ENCODE data around the gene POU2AF1.
"Not testable (repeated sequence)": the region's sequence is repeated elsewhere in the genome, so short reads cannot be mapped to it uniquely, and the experiment has no call there.

The POU2AF1 gene

DNA sequence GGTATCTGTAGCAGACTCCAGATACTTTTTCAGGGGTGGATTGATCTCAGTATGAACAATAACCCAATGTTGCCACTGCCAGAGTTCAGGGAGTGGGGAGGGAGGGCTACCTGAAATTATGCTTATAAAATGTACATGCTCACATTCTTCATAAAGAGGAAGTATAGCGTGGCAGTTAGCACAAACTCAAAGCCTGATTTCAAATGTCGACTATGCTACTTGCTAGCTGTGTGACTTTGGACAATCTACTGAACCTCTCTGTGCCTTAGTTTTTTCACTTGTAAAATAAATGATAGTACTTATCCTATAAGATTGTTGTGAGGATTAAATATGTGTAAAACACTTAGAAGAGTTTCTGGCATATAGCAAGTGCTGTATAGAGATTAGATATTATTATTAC, 26.5 kb upstream of the POU2AF1 start:
- DNase-seq (ENCODE audit: extremely low read depth, low read depth) = no peak
- TF ChIP-seq CTCF (IDR thresholded peaks at IDR 0.05; ENCODE audit: low read depth, low read length, missing control alignments) = no peak
- H3K4me3 ChIP-seq (replicated peaks; ENCODE audit: low read depth, low read length) = no peak overlapping the region

- no peak for DNase-seq (ENCODE audit: extremely low read depth, low read depth)
- TF ChIP-seq CTCF (IDR thresholded peaks at IDR 0.05; ENCODE audit: low read depth, low read length, missing control alignments) = no peak
- no peak overlapping the region for H3K4me3 ChIP-seq (replicated peaks; ENCODE audit: low read depth, low read length)
Measured at GRCh38 chr11:111403051-111403726, 24.1 kb upstream of the POU2AF1 start.

GRCh38 chr11:111402411-111402810, 23.3 kb upstream of the POU2AF1 start:
- H3K4me3 ChIP-seq (replicated peaks; ENCODE audit: low read depth, low read length) = no peak overlapping the region
- TF ChIP-seq CTCF (IDR thresholded peaks at IDR 0.05; ENCODE audit: low read depth, low read length, missing control alignments) = no peak
- no peak for DNase-seq (ENCODE audit: extremely low read depth, low read depth)

GRCh38 chr11:111401957-111402356, 22.9 kb upstream of the POU2AF1 start:
- H3K4me3 ChIP-seq (replicated peaks; ENCODE audit: low read depth, low read length) = not testable (repeated sequence)

DNA sequence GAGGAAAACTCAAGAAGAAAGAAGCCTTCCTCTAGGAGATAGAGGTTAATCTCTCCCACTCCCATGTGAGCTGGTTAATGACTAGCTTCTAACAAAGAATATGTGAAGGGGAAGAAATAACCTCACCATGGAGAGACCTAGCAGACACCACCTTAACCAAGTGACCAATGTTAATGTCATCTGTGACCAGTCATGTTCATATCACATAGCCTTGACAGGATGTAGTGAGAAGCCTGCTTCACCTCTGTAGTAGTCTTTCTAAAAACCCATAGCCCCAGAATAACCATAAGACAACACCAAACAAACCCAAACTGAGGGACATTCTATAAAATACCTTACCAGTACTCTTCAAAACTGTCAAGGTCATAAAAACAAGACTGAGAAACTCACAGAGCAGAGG, 21.5 kb upstream of the POU2AF1 start:
- no peak overlapping the region for H3K4me3 ChIP-seq (replicated peaks; ENCODE audit: low read depth, low read length)
- DNase-seq (ENCODE audit: extremely low read depth, low read depth) = no peak
- no peak for TF ChIP-seq CTCF (IDR thresholded peaks at IDR 0.05; ENCODE audit: low read depth, low read length, missing control alignments)

More at GRCh38 chr11:111401957-111402356, 22.9 kb upstream of the POU2AF1 start:
- DNase-seq (ENCODE audit: extremely low read depth, low read depth) = not testable (repeated sequence)

DNA sequence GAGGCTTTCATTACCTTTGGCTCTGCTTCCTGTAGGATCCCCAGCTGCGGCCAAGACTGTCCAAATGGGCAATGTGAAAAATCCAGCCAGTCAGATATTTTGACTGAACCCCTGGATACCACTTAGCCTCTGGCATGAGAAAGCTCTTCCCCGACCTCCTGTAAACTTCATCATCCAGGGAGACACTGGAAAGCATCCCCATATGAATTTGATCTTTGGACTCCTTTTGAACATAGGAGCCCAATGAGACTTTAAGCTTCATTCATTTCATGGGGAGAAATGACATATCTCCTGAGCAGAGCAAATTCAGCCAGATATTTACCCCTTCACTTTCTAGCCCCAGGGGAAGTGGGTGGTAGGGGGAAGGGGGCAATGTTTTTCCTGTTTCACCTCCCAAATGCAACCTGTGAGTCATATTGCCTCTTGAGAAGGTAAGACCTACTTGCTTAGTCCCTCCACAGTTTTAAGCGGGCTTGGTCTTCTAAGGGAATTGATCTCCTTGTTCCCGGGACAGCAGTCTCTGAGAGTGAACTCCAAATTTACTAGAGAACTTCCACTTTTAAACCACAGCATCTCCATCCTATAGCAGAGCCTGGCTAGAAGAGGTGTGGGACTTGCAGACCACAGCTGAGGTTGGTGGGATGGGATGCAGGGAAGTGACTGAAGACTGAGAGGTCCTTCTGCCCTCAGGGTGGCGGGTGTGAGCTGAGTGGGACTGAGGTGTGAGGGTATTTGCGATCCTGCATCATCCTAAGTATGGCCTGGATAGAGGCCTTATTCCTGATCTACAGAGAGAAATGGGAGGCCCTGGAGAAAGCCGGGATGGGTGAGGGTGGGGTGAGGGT, 20.3 kb upstream of the POU2AF1 start:
- TF ChIP-seq CTCF (IDR thresholded peaks at IDR 0.05; ENCODE audit: low read depth, low read length, missing control alignments) = no peak
- DNase-seq (ENCODE audit: extremely low read depth, low read depth) = no peak
- no peak overlapping the region for H3K4me3 ChIP-seq (replicated peaks; ENCODE audit: low read depth, low read length)

GRCh38 chr11:111397034-111397433, 18.0 kb upstream of the POU2AF1 start:
- no peak for TF ChIP-seq CTCF (IDR thresholded peaks at IDR 0.05; ENCODE audit: low read depth, low read length, missing control alignments)
- no peak overlapping the region for H3K4me3 ChIP-seq (replicated peaks; ENCODE audit: low read depth, low read length)
- DNase-seq (ENCODE audit: extremely low read depth, low read depth) = no peak
